ENCODE data around the gene ENTPD7.

DNA sequence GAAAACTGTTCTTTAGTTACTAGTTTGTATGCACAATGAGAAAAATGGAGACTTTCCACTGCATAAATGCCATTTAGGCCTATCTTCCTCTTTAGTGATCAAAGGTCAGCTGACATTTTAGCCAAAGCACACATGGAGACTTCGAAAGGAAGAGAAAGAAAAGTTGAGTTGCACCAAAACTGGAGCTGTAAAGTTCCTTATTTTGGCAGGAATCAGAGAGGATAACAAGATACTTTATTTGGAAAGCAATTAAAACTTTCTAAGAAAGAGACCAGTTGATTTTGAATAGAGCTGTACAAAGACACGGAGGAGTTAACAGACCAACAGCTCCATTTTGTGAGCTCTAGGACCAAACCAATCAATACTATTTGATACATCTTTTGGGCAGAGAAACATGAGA, 14.2 kb downstream of the ENTPD7 start:
- TF ChIP-seq CTCF (IDR thresholded peaks at IDR 0.05) = no peak
- no peak for TF ChIP-seq POLR2AphosphoS5 (IDR thresholded peaks at IDR 0.05)
- no peak for TF ChIP-seq EP300 (IDR thresholded peaks at IDR 0.05)

Data from upper lobe of left lung (tissue), 4 donors.